A549 treated with ZK216348 at 1 μM for 4 hours (cell line): ENCODE results near the gene GFOD2. TPM values are rescaled to one million over a fixed set of nuclear protein-coding genes. Genes with fewer than 3 reads are reported as not detected.

ENCODE experiments used
- total RNA-seq: library from RNA; stranded (reverse); fragments of 200-300 nt; extraction: Qiagen RNA extraction; gene quantifications from 5 replicates; pipeline ENCODE4 v1.2.3, GENCODE V29; 2022; ENCODE audit warnings: low read depth

The GFOD2 gene, protein sequence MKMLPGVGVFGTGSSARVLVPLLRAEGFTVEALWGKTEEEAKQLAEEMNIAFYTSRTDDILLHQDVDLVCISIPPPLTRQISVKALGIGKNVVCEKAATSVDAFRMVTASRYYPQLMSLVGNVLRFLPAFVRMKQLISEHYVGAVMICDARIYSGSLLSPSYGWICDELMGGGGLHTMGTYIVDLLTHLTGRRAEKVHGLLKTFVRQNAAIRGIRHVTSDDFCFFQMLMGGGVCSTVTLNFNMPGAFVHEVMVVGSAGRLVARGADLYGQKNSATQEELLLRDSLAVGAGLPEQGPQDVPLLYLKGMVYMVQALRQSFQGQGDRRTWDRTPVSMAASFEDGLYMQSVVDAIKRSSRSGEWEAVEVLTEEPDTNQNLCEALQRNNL
- total RNA-seq, result 14.0 to 18.3 TPM (median 17.5 TPM) in 5 replicates

DNA sequence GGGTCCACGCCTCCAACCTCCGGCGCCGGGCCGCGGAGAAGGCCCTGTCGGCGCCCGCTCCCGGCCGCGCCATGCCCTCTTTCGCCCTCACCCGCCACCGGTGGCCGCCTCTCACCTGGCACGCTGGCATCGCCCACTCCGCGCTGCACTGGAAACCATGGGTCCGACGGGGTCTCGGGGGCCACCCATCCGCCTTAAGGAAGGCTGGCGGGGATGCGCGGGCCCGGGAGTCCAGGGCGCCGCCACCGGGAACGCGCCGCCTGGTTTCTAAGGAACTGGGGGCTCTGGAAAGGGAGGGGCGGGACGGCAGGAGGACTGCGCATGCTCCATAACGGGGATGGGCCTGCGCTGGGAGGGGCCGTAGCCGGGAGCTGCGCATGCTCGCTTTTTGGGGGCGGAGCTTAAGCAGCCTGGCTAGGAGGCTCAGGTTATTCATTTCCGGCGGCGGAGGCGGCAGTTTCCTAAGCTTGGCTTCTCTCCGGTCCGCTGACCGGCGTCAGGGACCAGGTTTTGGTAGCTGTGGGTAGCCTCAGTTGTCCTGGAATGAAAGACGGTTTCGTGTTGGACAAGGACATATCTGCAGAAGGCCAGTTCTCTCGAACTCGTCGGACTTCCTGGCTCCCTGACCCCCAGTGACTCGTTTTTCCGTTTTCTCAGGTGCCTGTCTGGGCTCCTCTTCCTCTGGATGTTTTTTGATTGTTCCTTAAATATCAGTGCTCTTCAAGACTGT is at the start of gene GFOD2:
GFOD2 (minus strand) TSS at position 269 of the 730 bp plus-strand sequence. CDS start 33,601 bp downstream, outside the sequence.

GRCh38 chr16:67666559-67667452 is 52.3 kb downstream of the GFOD2 start, which contains the start of the genes C16orf86 and ENKD1:
TSS of gene C16orf86 (plus strand) at chr16:67666814. CDS start at chr16:67666971, 157 bp downstream.
TSS of gene ENKD1 (minus strand) at chr16:67666750. CDS start at chr16:67666442, 308 bp downstream.

GRCh38 chr16:67660564-67661028 is 58.5 kb downstream of the GFOD2 start, which contains the start of gene PARD6A:
TSS of gene PARD6A (plus strand) at chr16:67660960. CDS start at chr16:67661039, 79 bp downstream.

GRCh38 chr16:67659675-67660563 is 59.2 kb downstream of the GFOD2 start, which contains the start of gene ACD:
TSS of gene ACD (minus strand) at chr16:67660260. CDS start at chr16:67660220, 40 bp downstream.

Other genes starting within 250 kb of the GFOD2 start
- gene ATP6V0D1, start 238.2 kb downstream of the GFOD2 start, total RNA-seq, result 97.6 to 117 TPM (median 109 TPM) in 5 replicates
- not detected in 5 replicates for gene AGRP, start 235.8 kb downstream of the GFOD2 start, total RNA-seq
- gene RIPOR1, start 190.5 kb downstream of the GFOD2 start, total RNA-seq, result 28.9 to 50.3 TPM (median 43.1 TPM) in 5 replicates
- gene CTCF, start 156.8 kb downstream of the GFOD2 start, total RNA-seq, result 34.2 to 38.7 TPM (median 36.1 TPM) in 5 replicates
- 1.1 to 2.4 TPM (median 2.3 TPM) in 5 replicates for gene CARMIL2, start 74.2 kb downstream of the GFOD2 start, total RNA-seq
- 25.0 to 37.0 TPM (median 35.2 TPM) in 5 replicates for gene ACD, start 59.1 kb downstream of the GFOD2 start, total RNA-seq
- gene PARD6A, start 58.4 kb downstream of the GFOD2 start, total RNA-seq, result 1.2 to 2.6 TPM (median 1.8 TPM) in 5 replicates
- gene ENKD1, start 52.6 kb downstream of the GFOD2 start, total RNA-seq, result 5.7 to 12.5 TPM (median 9.6 TPM) in 5 replicates
- gene C16orf86, start 52.5 kb downstream of the GFOD2 start, total RNA-seq, result 0.45 TPM in 1 of 5 replicates, not detected in the others
- 6.7 to 10.7 TPM (median 9.7 TPM) in 5 replicates for gene RANBP10, start 87.2 kb upstream of the GFOD2 start, total RNA-seq
- gene TSNAXIP1, start 87.6 kb upstream of the GFOD2 start, total RNA-seq, result 0.32 to 0.86 TPM (median 0.43 TPM) in 5 replicates
- gene THAP11, start 123.0 kb upstream of the GFOD2 start, total RNA-seq, result 25.2 to 46.3 TPM (median 44.5 TPM) in 5 replicates
- 230 to 282 TPM (median 237 TPM) in 5 replicates for gene NUTF2, start 127.6 kb upstream of the GFOD2 start, total RNA-seq
- 21.4 to 32.5 TPM (median 28.4 TPM) in 5 replicates for gene CENPT, start 128.4 kb upstream of the GFOD2 start, total RNA-seq
- 43.1 to 69.7 TPM (median 65.1 TPM) in 5 replicates for gene EDC4, start 153.7 kb upstream of the GFOD2 start, total RNA-seq
- gene NRN1L, start 165.6 kb upstream of the GFOD2 start, total RNA-seq, result 0.33 TPM in 1 of 5 replicates, not detected in the others
- gene PSKH1, start 173.9 kb upstream of the GFOD2 start, total RNA-seq, result 10.1 to 16.5 TPM (median 14.3 TPM) in 5 replicates
- gene CTRL, start 212.5 kb upstream of the GFOD2 start, total RNA-seq, result 1.0 to 2.5 TPM (median 1.4 TPM) in 5 replicates
- gene PSMB10, start 217.5 kb upstream of the GFOD2 start, total RNA-seq, result 34.4 to 55.4 TPM (median 47.8 TPM) in 5 replicates
- 9.0 to 15.1 TPM (median 12.4 TPM) in 5 replicates for gene LCAT, start 224.8 kb upstream of the GFOD2 start, total RNA-seq
- 18.1 to 35.6 TPM (median 31.6 TPM) in 5 replicates for gene SLC12A4, start 249.3 kb upstream of the GFOD2 start, total RNA-seq